ENCODE results near the gene COL4A2. TPM values are rescaled to one million over a fixed set of nuclear protein-coding genes. Genes with fewer than 3 reads are reported as not detected.
A peak's percentile ranks its signal among the peaks of the same experiment; 100 is the strongest.

COL4A2 gene
- total RNA-seq, 4 donors from 2014 or later, result 51.2 to 85.8 (median 70.5) TPM

DNA sequence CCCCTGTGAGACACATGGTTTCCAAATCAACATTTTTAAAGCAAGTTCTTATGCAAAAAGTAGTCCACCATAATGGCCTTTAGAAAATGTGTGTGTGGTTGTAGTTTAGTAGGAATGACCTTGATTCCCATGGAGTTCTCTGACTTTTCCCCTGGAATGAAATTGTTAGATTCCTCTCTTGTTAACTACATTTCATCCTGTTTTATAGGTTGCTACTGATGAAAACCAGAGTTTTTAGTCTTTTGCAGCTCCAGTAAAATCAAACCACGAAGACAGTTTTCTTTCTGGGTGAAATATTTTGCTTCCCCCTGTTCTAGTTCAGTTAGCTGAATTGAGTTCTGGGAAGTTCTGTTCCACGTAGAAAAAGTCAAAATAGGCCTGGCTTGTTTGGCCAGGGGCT is 146.7 kb downstream of the COL4A2 start:
- ATAC-seq, result no peak
- intact Hi-C loops (cut with DNase I; ENCODE audit: low total_unique reads) (no loop called here), in situ Hi-C loops (cut with MboI; ENCODE audit: low sequenced_read_pairs in 4 of 4) (loop anchor here in 2 of 4 donors (10.0 to 25.0 kb wide), 3 partner anchors 109 to 359 kb away; partner anchors contain the start of gene RAB20 (in 1 of the 2))
- Histone ChIP-seq H3K36me3 (no peaks in the 10 kb centered on the region), H3K27ac (no peak overlapping the region), H3K4me3 (no peak overlapping the region), H3K27me3 (no peaks in the 10 kb centered on the region), H3K9me3 (no peaks in the 10 kb centered on the region), H3K4me1 (no peaks in the 10 kb centered on the region)
- TF ChIP-seq, protein P1, sequence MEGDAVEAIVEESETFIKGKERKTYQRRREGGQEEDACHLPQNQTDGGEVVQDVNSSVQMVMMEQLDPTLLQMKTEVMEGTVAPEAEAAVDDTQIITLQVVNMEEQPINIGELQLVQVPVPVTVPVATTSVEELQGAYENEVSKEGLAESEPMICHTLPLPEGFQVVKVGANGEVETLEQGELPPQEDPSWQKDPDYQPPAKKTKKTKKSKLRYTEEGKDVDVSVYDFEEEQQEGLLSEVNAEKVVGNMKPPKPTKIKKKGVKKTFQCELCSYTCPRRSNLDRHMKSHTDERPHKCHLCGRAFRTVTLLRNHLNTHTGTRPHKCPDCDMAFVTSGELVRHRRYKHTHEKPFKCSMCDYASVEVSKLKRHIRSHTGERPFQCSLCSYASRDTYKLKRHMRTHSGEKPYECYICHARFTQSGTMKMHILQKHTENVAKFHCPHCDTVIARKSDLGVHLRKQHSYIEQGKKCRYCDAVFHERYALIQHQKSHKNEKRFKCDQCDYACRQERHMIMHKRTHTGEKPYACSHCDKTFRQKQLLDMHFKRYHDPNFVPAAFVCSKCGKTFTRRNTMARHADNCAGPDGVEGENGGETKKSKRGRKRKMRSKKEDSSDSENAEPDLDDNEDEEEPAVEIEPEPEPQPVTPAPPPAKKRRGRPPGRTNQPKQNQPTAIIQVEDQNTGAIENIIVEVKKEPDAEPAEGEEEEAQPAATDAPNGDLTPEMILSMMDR (IDR thresholded peaks at IDR 0.05 in 4 of 5, conservative IDR thresholded peaks at IDR 0.05 in 1 of 5), result no peak
- no peak for TF ChIP-seq POLR2A (IDR thresholded peaks at IDR 0.05)
- DNase-seq, result no peak

GRCh38 chr13:110454227-110454859 is 147.3 kb downstream of the COL4A2 start:
- Histone ChIP-seq H3K36me3 (no peaks in the 10 kb centered on the region), H3K27ac (no peak overlapping the region), H3K27me3 (no peaks in the 10 kb centered on the region), H3K4me3 (no peak overlapping the region), H3K4me1 (no peaks in the 10 kb centered on the region), H3K9me3 (no peaks in the 10 kb centered on the region)
- no peak for DNase-seq
- intact Hi-C loops (cut with DNase I; ENCODE audit: low total_unique reads), result no loop called here
- in situ Hi-C loops (cut with MboI; ENCODE audit: low sequenced_read_pairs in 4 of 4), result loop anchor here in 2 of 4 donors (10.0 to 25.0 kb wide), 3 partner anchors 108 to 358 kb away; partner anchors contain the start of gene RAB20 (in 1 of the 2)
- no peak for ATAC-seq
- TF ChIP-seq POLR2A (IDR thresholded peaks at IDR 0.05), result no peak

GRCh38 chr13:110454956-110455355 is 147.9 kb downstream of the COL4A2 start:
- in situ Hi-C loops (cut with MboI; ENCODE audit: low sequenced_read_pairs in 4 of 4) (loop anchor here in 2 of 4 donors (10.0 to 25.0 kb wide), 3 partner anchors 107 to 357 kb away; partner anchors contain the start of gene RAB20 (in 1 of the 2)), intact Hi-C loops (cut with DNase I; ENCODE audit: low total_unique reads) (loop anchor here (5.0 kb wide), 1 partner anchor 122 kb away; no protein-coding TSS in a partner anchor)
- H3K27ac ChIP-seq, result no peak overlapping the region
- H3K4me3 ChIP-seq, result no peak overlapping the region
- H3K27me3 ChIP-seq, result no peaks in the 10 kb centered on the region
- no peaks in the 10 kb centered on the region for H3K36me3 ChIP-seq
- no peaks in the 10 kb centered on the region for H3K4me1 ChIP-seq
- TF ChIP-seq, protein P1 (IDR thresholded peaks at IDR 0.05 in 4 of 5, conservative IDR thresholded peaks at IDR 0.05 in 1 of 5), result no peak
- no peak for TF ChIP-seq POLR2A (IDR thresholded peaks at IDR 0.05)
- DNase-seq (no peak), ATAC-seq (no peak)
- no peaks in the 10 kb centered on the region for H3K9me3 ChIP-seq

DNA sequence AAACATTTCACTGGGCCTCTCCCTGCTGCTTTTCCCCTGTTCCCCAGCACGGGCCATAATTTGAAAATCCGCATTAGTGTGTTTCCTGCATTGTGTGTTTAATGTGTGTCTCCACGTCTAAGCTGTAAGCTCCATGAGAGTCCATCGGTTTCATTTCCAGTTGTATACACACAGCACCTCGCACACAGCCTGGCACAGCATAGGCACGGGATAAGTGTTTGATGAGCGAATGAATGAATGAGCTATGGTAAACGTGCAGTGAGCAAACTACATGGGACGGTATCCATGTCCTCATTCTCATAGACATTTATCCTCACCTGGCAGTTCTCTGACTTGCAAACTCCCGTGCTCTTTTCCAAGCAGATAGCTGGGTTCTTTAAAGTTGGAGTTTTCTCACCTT is 148.4 kb downstream of the COL4A2 start:
- Histone ChIP-seq H3K4me3 (no peak overlapping the region), H3K27me3 (no peaks in the 10 kb centered on the region), H3K4me1 (no peaks in the 10 kb centered on the region), H3K36me3 (no peaks in the 10 kb centered on the region), H3K27ac (no peak overlapping the region), H3K9me3 (no peaks in the 10 kb centered on the region)
- in situ Hi-C loops (cut with MboI; ENCODE audit: low sequenced_read_pairs in 4 of 4), result loop anchor here in 2 of 4 donors (10.0 to 25.0 kb wide), 3 partner anchors 107 to 357 kb away; partner anchors contain the start of gene RAB20 (in 1 of the 2)
- intact Hi-C loops (cut with DNase I; ENCODE audit: low total_unique reads), result loop anchor here (5.0 kb wide), 1 partner anchor 122 kb away; no protein-coding TSS in a partner anchor
- peak in 1 of 2 donors; percentile 18 for ATAC-seq
- no peak for DNase-seq
- TF ChIP-seq POLR2A (IDR thresholded peaks at IDR 0.05), result no peak
- TF ChIP-seq, protein P1 (IDR thresholded peaks at IDR 0.05 in 4 of 5, conservative IDR thresholded peaks at IDR 0.05 in 1 of 5), result no peak

GRCh38 chr13:110455941-110456340 is 148.9 kb downstream of the COL4A2 start:
- Histone ChIP-seq H3K27me3 (no peaks in the 10 kb centered on the region), H3K4me1 (no peaks in the 10 kb centered on the region), H3K4me3 (peak overlapping the region in 1 of 4 donors; percentile 27), H3K9me3 (no peaks in the 10 kb centered on the region), H3K36me3 (no peaks in the 10 kb centered on the region), H3K27ac (no peak overlapping the region)
- ATAC-seq (peak; percentile 82 to 96), DNase-seq (peak; percentile 54 to 74)
- intact Hi-C loops (cut with DNase I; ENCODE audit: low total_unique reads) (loop anchor here (1.0 to 5.0 kb wide), 3 partner anchors 71 to 121 kb away; partner anchors contain the start of gene RAB20), in situ Hi-C loops (cut with MboI; ENCODE audit: low sequenced_read_pairs in 4 of 4) (loop anchor here in 2 of 4 donors (10.0 to 25.0 kb wide), 3 partner anchors 106 to 356 kb away; partner anchors contain the start of gene RAB20 (in 1 of the 2))
- TF ChIP-seq, protein P1 (IDR thresholded peaks at IDR 0.05 in 4 of 5, conservative IDR thresholded peaks at IDR 0.05 in 1 of 5), result peak; percentile 69 to 82 (median 74)
- no peak for TF ChIP-seq POLR2A (IDR thresholded peaks at IDR 0.05)
